HCT116 (cell line): ENCODE data around the gene ATG14. TPM values are rescaled to one million over a fixed set of nuclear protein-coding genes. Genes with fewer than 3 reads are reported as not detected.
"Not testable (repeated sequence)": the region's sequence is repeated elsewhere in the genome, so short reads cannot be mapped to it uniquely, and the experiment has no call there.

Experiments used
- ATAC-seq: fragments of 200-7000 bp; cut with Tn5 transposase; 2 replicates; pipeline ENCODE4 v1.9.1; 2020; ENCODE audit warnings: mild to moderate bottlenecking, moderate library complexity
- BruUV-seq: library from RNA; stranded (reverse); fragments of 400-500 nt; replicated peaks from 2 replicates; lab custom pipeline; 2021; lab: Mats Ljungman, UMichigan
- CTCF ChIA-PET: fragments of 300-600 bp; sonication (Branson Sonifier 250); formaldehyde crosslinking; loops from one replicate; lab custom pipeline; 2021; ENCODE audit warnings: antibody characterized with exemption; lab: Charles Lee
- POLR2A ChIA-PET: fragments of 300-600, 350-600 bp; sonication (Branson Sonifier 250); formaldehyde crosslinking; loops from one replicate; lab custom pipeline; 2021; ENCODE audit warnings: antibody characterized with exemption; lab: Charles Lee
- RAD21 ChIA-PET, 2 experiments: fragments of 300-600 bp; sonication (Branson Sonifier 250); formaldehyde crosslinking; loops; one replicate each; lab custom pipeline; 2023; ENCODE audit warnings: low total read pairs in 2 of 2; ENCODE audit not compliant: uncharacterized antibody in 2 of 2, unreplicated experiment in 2 of 2, low non-redundant PET in 1 of 2; lab: Charles Lee
- DNase-seq: peaks from one replicate; pipeline ENCODE4 v3.0.0-alpha.2; 2010; ENCODE audit warnings: low read depth, low spot score
- H2AFZ ChIP-seq: fragments of 200-600 bp; shearing (Covaris generic), sonication (generic); 2 replicates; pipeline ENCODE4 v1.6.1; 2017; ENCODE audit warnings: low read depth, mixed run types, mixed read lengths, antibody characterized with exemption, low read length; ENCODE audit not compliant: poor library complexity, severe bottlenecking
- H3K27ac ChIP-seq: 2 replicates; pipeline ENCODE4 v1.5.1; 2012; ENCODE audit warnings: low read depth, low read length
- H3K27me3 ChIP-seq: fragments of 200-600 bp; sonication (generic); 2 replicates; pipeline ENCODE4 v1.6.1; 2016; ENCODE audit warnings: mixed run types, low read length, mixed read lengths; ENCODE audit not compliant: insufficient read depth
- H3K36me3 ChIP-seq, 2 experiments: fragments of 200-500 bp in 1 of 2; fragments of 200-600 bp in 1 of 2; sonication (Bioruptor generic) in 1 of 2; sonication (generic) in 1 of 2; 2 replicates each; pipeline versions ENCODE4 v1.5.1 to v1.6.1; 2014 to 2016; ENCODE audit warnings: low read length in 2 of 2, inconsistent platforms in 1 of 2, mixed read lengths in 1 of 2, mixed run types in 1 of 2; ENCODE audit not compliant: insufficient read depth in 2 of 2, control insufficient read depth in 1 of 2
- H3K4me1 ChIP-seq, 2 experiments: fragments of 200-600 bp in 1 of 2; sonication (generic) in 1 of 2; 2 replicates each; pipeline versions ENCODE4 v1.5.1 to v1.6.1; 2012 to 2017; ENCODE audit warnings: low read length in 2 of 2, inconsistent platforms in 1 of 2, mild to moderate bottlenecking in 1 of 2, mixed read lengths in 1 of 2, mixed run types in 1 of 2, moderate library complexity in 1 of 2; ENCODE audit not compliant: insufficient read depth in 2 of 2, control insufficient read depth in 1 of 2
- H3K4me2 ChIP-seq: fragments of 200-600 bp; sonication (generic); 2 replicates; pipeline ENCODE4 v1.6.1; 2017; ENCODE audit warnings: mixed run types, low read length, mixed read lengths
- H3K4me3 ChIP-seq, 2 experiments: fragments of 200-600 bp in 1 of 2; sonication (generic) in 1 of 2; replicated peaks in 1 of 2; 2 replicates each; pipeline ENCODE4 v1.5.1; 2011 to 2016; ENCODE audit warnings: low read length in 2 of 2, control low read depth in 1 of 2, low read depth in 1 of 2, mild to moderate bottlenecking in 1 of 2, mixed read lengths in 1 of 2, mixed run types in 1 of 2
- H3K79me2 ChIP-seq: fragments of 200-600 bp; sonication (generic); 2 replicates; pipeline ENCODE4 v1.6.1; 2017; ENCODE audit warnings: mild to moderate bottlenecking, mixed run types, low read length, moderate library complexity, mixed read lengths; ENCODE audit not compliant: insufficient read depth
- H3K9ac ChIP-seq: fragments of 200-600 bp; sonication (generic); 2 replicates; pipeline ENCODE4 v1.6.1; 2016; ENCODE audit warnings: low read length, mixed read lengths
- H3K9me2 ChIP-seq: fragments of 200-600 bp; sonication (generic), shearing (Covaris generic); 2 replicates; pipeline ENCODE4 v1.6.1; 2017; ENCODE audit warnings: mixed run types, mild to moderate bottlenecking, moderate library complexity; ENCODE audit not compliant: insufficient read depth
- H3K9me3 ChIP-seq, 2 experiments: fragments of 200-500 bp in 1 of 2; fragments of 200-600 bp in 1 of 2; sonication (Bioruptor generic) in 1 of 2; sonication (generic) in 1 of 2; 2 replicates each; pipeline ENCODE4 v1.6.1; 2014 to 2017; ENCODE audit warnings: low read length in 2 of 2, mixed read lengths in 2 of 2, inconsistent platforms in 1 of 2, low read depth in 1 of 2, mild to moderate bottlenecking in 1 of 2, mixed run types in 1 of 2, moderate library complexity in 1 of 2; ENCODE audit not compliant: control insufficient read depth in 1 of 2, insufficient read depth in 1 of 2
- H4K20me1 ChIP-seq: fragments of 200-600 bp; sonication (generic), shearing (Covaris generic); 2 replicates; pipeline ENCODE4 v1.6.1; 2017; ENCODE audit warnings: mixed run types, mild to moderate bottlenecking, moderate library complexity; ENCODE audit not compliant: insufficient read depth
- ATF3 ChIP-seq: IDR thresholded peaks from 2 replicates; pipeline ENCODE4 v1.6.1; 2012
- EGR1 ChIP-seq: IDR thresholded peaks from 2 replicates; pipeline ENCODE4 v1.6.1; 2012; ENCODE audit warnings: low read depth
- FOSL1 ChIP-seq: IDR thresholded peaks from 2 replicates; pipeline ENCODE4 v1.6.1; 2012; ENCODE audit warnings: low read depth
- POLR2AphosphoS5 ChIP-seq: IDR thresholded peaks from 2 replicates; pipeline ENCODE4 v1.6.1; 2011; ENCODE audit warnings: mild to moderate bottlenecking, low read depth, low read length, moderate library complexity
- SIN3A ChIP-seq: IDR thresholded peaks from 2 replicates; pipeline ENCODE4 v1.6.1; 2012; ENCODE audit warnings: low read depth
- SP1 ChIP-seq: IDR thresholded peaks from 2 replicates; pipeline ENCODE4 v1.6.1; 2012; ENCODE audit warnings: low read depth
- YY1 ChIP-seq: IDR thresholded peaks from 2 replicates; pipeline ENCODE4 v1.6.1; 2011; ENCODE audit warnings: low read length, low read depth, moderate library complexity, mild to moderate bottlenecking; ENCODE audit not compliant: insufficient replicate concordance; ENCODE audit errors: extremely low read depth
- intact Hi-C: fragments of 100-400 bp; cut with micrococcal nuclease; formaldehyde crosslinking; loops from 2 replicates; pipeline ENCODE4 v1.10.0; 2022
- total RNA-seq: library from RNA; stranded (reverse); gene quantifications from one replicate; pipeline ENCODE4 v1.2.1, GENCODE V29; 2021; ENCODE audit not compliant: unreplicated experiment
- TF ChIP-seq, protein P1 (sequence below): IDR thresholded peaks from 2 replicates; pipeline ENCODE4 v1.6.1; 2012; ENCODE audit warnings: low read depth
- TF ChIP-seq, protein P2 (sequence below): IDR thresholded peaks from 2 replicates; pipeline ENCODE4 v1.6.1; 2011; ENCODE audit warnings: mild to moderate bottlenecking, low read length, moderate library complexity; ENCODE audit not compliant: insufficient replicate concordance; ENCODE audit errors: extremely low read depth

ATG14 gene
- total RNA-seq, 1 experiment from 2014 or later: 9.9 TPM

DNA sequence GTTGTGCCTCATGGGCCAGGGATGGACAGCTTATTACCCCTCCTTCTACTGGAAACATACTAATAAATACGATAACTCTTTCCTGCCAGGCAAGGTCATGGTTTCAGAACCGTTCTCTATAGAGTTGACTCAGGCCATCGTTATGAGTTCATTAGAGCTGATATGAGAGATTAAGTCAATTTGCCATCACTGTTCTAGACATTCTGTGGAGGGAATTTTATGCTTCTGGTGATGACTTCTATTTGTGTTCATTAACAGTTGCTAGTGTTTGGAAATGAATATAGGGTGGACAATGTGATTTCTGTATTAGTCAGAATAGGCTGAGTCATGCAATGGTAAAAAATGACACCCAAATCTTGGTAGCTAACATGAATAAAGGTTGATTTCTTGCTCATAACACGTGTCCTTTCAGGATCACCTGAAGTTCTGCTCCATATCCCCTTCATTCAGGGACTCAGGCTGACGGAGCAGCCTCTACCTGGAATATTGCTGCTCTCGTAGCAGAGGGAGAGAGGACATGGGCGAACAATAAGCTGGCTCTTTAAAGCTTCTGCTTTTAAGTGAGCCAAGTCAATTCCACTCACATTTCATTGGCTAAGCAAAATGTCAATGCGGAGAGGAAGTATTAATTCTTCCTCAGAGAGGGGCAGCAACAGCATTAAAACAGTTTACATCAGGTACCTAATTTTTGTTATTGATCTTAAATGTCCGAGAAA lies 47.3 kb upstream of the ATG14 start (continued):
- TF ChIP-seq POLR2AphosphoS5: no peak
- no peak for TF ChIP-seq SIN3A
- TF ChIP-seq, all 23 proteins: peak for 5

DNA sequence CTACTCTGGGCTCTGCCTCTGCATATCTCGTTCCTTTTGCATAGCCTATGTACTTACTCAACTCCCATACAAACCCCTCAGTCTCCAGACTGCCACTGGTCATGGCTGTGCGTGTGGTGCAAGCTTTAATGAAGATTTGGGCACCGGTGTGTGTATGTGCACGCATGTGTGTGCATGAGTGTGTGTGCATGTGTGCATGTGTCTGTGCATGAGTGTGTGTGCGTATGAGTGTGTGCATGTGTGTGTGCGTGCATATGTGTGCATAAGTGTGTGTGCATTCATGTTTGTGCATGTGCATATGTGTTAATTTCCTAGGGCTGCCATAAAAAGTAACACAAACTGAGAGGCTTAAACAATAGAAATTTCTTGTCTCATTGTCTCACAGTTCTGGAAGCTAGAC lies 45.9 kb upstream of the ATG14 start:
- BruUV-seq: no TSS peak
- ATAC-seq (no peak), DNase-seq (no peak)
- no peak overlapping the region for H3K9ac ChIP-seq
- no peaks in the 10 kb centered on the region for H3K9me2 ChIP-seq
- H3K4me3 ChIP-seq: no peak overlapping the region
- ChIA-PET CTCF (no interaction called here), POLR2A (interaction anchor here (0.8 kb wide), 1 partner anchor 11 kb away, joined by 3 read pairs; no protein-coding TSS in a partner anchor), RAD21 (no interaction called here)
- H2AFZ ChIP-seq: no peak overlapping the region
- intact Hi-C loops: no loop called here
- no peaks in the 10 kb centered on the region for H4K20me1 ChIP-seq
- H3K27me3 ChIP-seq: no peaks in the 10 kb centered on the region
- no peaks in the 10 kb centered on the region for H3K36me3 ChIP-seq
- no peak overlapping the region for H3K27ac ChIP-seq
- H3K79me2 ChIP-seq: no peaks in the 10 kb centered on the region
- H3K9me3 ChIP-seq: no peaks in the 10 kb centered on the region
- H3K4me2 ChIP-seq: no peak overlapping the region
- peaks cover 23 to 43% of the 10 kb centered on the region in 2 experiments for H3K4me1 ChIP-seq
- TF ChIP-seq EGR1 (no peak), SP1 (no peak), ATF3 (no peak), FOSL1 (no peak), YY1 (no peak)
- TF ChIP-seq, protein P1, sequence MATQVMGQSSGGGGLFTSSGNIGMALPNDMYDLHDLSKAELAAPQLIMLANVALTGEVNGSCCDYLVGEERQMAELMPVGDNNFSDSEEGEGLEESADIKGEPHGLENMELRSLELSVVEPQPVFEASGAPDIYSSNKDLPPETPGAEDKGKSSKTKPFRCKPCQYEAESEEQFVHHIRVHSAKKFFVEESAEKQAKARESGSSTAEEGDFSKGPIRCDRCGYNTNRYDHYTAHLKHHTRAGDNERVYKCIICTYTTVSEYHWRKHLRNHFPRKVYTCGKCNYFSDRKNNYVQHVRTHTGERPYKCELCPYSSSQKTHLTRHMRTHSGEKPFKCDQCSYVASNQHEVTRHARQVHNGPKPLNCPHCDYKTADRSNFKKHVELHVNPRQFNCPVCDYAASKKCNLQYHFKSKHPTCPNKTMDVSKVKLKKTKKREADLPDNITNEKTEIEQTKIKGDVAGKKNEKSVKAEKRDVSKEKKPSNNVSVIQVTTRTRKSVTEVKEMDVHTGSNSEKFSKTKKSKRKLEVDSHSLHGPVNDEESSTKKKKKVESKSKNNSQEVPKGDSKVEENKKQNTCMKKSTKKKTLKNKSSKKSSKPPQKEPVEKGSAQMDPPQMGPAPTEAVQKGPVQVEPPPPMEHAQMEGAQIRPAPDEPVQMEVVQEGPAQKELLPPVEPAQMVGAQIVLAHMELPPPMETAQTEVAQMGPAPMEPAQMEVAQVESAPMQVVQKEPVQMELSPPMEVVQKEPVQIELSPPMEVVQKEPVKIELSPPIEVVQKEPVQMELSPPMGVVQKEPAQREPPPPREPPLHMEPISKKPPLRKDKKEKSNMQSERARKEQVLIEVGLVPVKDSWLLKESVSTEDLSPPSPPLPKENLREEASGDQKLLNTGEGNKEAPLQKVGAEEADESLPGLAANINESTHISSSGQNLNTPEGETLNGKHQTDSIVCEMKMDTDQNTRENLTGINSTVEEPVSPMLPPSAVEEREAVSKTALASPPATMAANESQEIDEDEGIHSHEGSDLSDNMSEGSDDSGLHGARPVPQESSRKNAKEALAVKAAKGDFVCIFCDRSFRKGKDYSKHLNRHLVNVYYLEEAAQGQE: no peak
- TF ChIP-seq, protein P2, sequence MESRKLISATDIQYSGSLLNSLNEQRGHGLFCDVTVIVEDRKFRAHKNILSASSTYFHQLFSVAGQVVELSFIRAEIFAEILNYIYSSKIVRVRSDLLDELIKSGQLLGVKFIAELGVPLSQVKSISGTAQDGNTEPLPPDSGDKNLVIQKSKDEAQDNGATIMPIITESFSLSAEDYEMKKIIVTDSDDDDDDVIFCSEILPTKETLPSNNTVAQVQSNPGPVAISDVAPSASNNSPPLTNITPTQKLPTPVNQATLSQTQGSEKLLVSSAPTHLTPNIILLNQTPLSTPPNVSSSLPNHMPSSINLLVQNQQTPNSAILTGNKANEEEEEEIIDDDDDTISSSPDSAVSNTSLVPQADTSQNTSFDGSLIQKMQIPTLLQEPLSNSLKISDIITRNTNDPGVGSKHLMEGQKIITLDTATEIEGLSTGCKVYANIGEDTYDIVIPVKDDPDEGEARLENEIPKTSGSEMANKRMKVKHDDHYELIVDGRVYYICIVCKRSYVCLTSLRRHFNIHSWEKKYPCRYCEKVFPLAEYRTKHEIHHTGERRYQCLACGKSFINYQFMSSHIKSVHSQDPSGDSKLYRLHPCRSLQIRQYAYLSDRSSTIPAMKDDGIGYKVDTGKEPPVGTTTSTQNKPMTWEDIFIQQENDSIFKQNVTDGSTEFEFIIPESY: no peak

- H4K20me1 ChIP-seq, H3K9me2 ChIP-seq, CTCF ChIA-PET, H3K9me3 ChIP-seq, RAD21 ChIA-PET, H3K9ac ChIP-seq, H3K27me3 ChIP-seq, H3K36me3 ChIP-seq, H3K4me3 ChIP-seq, intact Hi-C loops, H3K79me2 ChIP-seq, H3K4me2 ChIP-seq, H3K27ac ChIP-seq, DNase-seq, H2AFZ ChIP-seq, BruUV-seq, ATAC-seq, POLR2A ChIA-PET: not testable (repeated sequence)
- H3K4me1 ChIP-seq: peaks cover 23 to 52% of the 10 kb centered on the region in 2 experiments
Measured at GRCh38 chr14:55456411-55456810, 44.8 kb upstream of the ATG14 start.
